KBM-7 (cell line): ENCODE results near the gene SUSD2.
"Not testable (repeated sequence)": the region's sequence is repeated elsewhere in the genome, so short reads cannot be mapped to it uniquely, and the experiment has no call there.

ENCODE experiments used
- DNase-seq: peaks from one replicate; pipeline ENCODE4 v3.0.0-alpha.2; 2015
- in situ Hi-C: fragments of 300-500 bp; cut with MboI; formaldehyde crosslinking; loops from 2 replicates; pipeline ENCODE4 v1.14.3; 2020; ENCODE audit warnings: low sequenced_read_pairs, low pct_unique_long_range_greater_than_20kb, mixed read lengths

The SUSD2 gene

DNA sequence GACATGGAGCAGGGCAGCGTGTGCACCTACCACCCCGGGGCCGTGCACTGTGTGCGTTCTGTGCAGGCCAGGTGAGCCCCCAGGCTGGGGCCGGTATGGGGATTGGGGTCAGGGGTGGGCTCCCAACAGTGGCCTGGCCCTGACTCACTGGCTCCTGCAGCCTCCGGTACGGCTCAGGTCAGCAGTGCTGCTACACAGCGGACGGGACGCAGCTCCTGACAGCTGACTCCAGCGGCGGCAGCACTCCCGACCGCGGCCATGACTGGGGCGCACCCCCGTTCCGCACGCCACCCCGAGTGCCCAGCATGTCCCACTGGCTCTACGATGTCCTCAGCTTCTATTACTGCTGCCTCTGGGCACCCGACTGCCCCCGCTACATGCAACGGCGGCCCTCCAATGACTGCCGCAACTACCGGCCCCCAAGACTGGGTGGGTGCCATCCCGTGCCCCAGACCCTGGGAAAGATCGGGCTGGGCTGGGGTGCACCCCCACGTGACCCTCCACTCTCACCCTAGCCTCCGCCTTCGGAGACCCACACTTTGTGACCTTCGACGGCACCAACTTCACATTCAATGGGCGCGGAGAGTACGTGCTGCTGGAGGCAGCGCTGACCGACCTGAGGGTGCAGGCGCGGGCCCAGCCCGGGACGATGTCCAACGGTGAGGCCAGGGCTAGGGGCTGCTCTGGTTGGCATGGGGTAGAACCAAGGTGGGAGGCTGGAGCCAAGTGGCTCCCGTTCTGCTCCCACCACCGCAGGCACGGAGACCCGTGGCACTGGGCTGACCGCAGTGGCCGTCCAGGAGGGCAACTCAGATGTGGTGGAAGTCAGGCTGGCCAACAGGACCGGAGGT lies 4.4 kb downstream of the SUSD2 start:
- in situ Hi-C loops = no loop called here
- no peak for DNase-seq

DNA sequence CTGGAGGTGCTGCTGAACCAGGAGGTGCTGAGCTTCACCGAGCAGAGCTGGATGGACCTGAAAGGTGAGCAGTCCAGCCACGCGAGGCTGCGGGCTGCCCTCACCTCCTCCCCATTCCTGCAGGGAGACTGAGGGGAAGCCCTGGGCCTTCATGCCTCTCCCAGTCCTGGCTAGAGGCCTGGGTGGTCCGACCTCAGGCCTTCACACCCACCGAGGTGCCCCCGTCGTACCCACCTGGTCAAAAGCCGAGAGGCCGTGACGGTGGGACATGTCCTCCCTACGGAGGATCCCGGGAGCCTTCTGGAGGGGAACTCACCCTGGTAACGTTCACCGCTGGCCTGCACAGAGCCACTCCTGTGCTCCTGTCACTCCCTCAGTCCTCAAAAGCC lies 5.1 kb downstream of the SUSD2 start:
- no peak for DNase-seq
- in situ Hi-C loops = no loop called here

DNA sequence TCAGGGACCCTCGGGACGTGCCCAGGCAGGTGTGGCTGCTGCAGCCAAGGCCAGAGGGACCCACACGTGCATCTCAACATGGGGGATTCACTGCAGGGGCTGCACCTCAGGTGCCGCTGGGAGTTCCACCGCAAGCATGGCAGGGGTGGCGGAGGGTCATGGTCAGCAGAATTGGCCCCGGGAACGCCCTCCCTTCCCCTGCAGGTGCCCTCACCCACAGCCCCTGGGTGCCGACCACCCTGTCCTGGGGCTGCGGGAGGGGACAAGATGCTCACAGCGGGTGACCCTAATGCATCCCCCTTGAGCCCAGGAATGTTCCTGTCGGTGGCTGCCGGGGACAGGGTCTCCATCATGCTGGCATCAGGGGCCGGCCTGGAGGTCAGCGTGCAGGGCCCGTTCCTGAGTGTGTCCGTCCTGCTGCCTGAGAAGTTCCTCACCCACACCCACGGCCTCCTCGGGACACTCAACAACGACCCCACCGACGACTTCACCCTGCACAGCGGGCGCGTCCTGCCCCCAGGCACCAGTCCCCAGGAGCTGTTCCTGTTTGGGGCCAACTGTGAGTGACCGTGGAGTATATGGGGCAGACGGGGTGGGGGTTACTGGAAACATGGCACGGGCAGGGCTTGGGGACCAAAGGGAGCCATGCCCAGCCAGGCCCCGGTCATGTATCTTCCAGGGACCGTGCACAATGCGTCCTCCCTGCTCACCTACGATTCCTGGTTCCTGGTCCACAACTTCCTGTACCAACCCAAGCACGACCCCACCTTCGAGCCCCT lies 5.8 kb downstream of the SUSD2 start:
- no peak for DNase-seq
- in situ Hi-C loops = no loop called here

DNA sequence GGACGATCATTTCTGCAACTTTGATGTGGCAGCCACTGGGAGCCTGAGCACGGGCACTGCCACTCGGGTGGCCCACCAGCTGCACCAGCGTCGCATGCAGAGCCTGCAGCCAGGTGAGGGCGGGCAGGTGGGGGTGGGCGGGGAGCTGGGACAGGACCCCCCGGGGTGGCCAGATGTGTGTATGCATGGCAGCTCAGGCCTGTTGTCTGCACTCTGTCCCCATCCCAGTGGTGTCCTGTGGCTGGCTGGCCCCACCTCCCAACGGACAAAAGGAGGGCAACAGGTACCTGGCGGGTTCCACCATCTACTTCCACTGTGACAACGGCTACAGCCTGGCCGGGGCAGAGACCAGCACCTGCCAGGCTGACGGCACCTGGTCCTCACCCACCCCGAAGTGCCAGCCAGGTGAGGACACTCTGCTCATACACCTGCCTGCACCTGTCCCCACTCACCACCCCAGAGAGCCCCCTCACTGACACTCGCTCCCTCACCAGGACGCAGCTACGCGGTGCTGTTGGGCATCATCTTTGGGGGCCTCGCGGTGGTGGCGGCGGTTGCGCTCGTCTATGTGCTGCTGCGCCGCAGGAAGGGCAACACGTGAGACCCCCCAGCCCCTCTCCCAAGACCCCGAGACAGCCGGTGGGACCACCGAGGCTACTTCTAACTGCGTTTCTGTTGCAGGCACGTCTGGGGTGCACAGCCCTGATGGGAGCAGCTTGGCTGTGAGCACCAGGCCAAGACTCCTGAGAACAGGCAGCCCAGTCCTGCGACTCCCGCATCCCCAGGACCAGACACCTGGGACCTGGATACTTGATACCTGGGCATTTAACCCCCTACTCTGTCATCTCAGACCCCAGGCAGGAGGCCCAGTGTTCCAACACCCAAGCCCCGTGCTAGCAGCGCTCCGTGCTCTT lies 6.7 kb downstream of the SUSD2 start:
- in situ Hi-C loops = no loop called here
- DNase-seq = no peak

DNA sequence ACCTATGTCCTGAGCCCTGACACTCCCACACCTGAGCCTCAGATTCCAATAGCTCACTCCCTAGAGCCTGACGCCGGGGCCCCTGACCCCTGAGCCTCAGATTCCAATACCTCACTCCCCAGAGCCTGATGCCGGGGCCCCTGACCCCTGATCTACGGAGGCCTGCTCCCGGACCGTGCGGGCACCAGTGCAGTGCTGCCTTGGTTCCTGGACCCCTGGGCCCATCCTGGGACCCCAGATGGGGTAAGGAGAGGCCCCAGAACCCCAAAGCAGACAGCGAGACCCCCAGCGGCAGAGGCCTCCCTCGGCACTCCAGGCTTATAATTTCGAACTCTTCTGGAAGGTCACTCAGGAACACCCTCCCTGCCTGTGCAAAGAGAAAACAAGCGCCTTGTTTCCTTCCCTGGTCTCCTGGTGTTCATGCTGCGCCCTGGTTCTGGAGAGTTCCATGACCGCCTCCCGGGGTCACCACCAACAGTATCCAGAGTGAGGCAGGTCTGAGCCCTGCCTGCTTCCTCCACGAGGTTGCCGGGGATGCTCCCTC lies 7.5 kb downstream of the SUSD2 start:
- no peak for DNase-seq
- in situ Hi-C loops = no loop called here

DNA sequence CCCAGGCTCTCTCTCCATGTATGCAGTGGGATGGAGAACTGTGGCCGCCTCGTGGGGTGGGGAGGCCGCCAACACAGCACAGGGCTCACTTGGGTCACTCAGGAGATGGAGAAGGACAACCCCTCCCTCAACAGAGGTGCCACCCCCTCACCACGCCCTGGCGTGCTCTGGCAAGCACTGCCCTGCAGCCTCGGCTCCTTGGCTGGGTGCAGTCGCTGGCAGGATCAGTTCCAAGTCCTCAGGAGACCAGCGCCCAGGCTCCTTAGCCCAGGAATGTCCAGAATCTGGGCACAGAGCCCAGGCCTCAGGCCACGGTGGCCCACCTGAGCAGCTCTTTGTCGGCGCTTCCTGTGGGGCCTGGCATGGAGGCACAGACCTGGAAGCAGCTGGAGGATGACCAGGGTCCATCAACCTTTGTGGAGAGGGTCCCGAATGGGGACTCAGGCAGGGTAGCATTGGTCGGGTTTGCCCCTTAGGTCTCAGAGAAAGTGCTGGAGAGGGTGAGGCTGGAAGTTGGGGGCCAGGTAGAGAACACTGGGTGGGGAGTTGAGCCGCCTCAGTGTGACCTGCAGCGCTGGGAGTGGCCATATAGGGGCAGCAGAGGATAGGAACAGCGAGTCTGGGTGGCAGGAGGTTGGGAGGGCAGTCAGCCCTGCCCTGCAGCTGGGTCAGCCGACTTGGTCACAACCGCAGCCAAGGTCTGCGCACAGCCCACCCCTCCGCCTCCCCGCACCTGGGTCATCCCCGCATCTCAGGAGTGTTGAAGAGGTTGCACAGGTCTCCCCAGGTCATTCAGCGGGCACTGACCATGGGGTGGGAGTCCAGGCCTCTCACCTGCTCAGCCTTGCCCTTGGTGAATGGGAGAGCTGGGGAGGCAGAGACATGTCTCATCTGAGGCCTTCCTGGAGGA lies 8.2 kb downstream of the SUSD2 start:
- peak; percentile 68 for DNase-seq
- in situ Hi-C loops = no loop called here

DNA sequence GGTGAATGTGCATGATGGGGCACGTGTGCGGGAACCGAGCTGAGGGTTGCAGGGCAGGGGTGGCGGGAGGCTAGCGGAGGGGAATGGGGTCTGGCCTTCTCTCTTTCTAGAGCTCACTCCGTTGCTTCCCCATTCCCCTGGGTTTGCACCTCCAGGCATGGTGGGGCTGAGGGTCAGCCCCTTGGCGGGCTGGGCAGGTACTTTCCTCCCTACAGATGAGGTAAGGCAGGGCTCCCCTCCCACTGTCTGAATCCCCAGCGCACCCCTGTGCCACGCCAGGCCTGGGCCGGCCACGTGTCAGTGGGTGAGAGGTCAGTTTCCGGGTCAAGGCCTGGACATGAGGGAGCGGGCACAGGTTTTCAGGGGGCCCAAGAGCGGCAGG lies 8.9 kb downstream of the SUSD2 start:
- in situ Hi-C loops = no loop called here
- DNase-seq = no peak

DNA sequence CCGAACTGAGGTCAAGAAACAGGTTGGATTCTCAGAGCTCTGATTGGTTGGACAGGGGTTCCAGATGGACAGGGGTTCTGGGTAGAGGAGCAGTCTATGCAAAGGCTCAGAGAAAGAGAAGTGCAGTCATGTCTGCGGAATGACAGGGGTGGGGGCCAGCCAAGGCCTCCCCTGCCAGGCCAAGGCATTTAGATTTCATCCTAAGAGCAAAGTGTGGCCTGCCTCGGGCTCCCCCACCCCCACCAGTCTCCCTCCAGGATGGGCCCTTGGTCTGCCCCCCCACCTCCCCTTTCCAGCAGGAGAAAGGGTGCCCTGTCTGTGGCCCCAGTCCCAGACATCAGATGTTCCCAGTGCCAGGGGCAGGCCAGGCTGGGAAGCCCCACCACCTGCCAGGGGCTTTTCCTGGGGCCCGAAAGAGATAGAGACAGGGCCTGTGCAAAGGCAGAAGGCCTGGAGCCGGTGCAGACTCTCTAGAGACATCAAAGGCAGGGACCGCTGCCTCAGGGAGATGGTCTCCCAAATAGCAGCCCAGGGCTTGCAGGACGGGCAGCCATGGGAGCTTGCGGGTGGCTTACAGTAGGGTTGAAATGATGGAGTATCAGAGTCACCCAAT lies 9.4 kb downstream of the SUSD2 start:
- in situ Hi-C loops = no loop called here
- no peak for DNase-seq

DNA sequence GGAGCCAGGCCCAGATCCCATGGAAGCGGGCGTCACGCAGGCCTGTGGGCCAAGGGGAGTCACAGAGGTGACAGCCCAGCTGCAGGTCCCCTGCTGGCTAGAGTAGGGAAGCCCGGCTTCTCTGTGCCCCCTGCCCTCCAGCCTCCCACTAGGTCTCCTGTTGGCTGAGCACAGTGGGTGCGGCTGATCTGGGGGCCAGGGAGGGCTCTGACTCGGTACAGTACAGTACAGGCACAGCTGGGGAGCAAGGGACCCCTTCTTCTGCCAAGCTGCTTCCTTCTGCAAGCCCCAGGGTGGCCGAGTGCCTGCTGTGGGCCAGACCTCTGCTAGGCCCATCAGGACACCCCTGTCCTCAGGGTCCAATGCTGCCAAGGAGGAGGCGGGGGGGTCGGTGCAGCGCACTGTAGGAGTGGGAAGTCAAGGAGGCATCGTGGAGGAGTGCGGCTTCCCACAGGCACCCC lies 10.1 kb downstream of the SUSD2 start:
- in situ Hi-C loops = no loop called here

DNA sequence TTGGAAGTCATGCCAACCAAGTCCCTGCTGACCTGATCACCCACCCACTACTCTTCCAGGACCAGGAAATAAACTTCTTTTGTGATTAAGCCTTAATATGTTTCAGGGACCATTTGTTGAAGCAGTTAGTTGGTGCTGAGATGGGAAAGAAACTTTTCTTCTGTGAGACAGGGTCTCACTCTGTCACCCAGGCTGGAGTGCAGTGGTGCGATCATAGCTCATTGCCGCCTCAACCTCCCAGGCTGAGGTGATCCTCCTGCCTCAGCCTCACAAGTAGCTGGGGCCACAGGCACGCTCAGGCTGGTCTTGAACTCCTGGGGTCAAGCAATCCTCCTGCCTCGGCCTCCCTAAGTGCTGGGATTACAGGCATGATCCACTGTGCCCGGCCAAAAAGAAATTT lies 10.6 kb downstream of the SUSD2 start:
- no peak for DNase-seq
- in situ Hi-C loops = no loop called here

More for the DNA sequence above, 10.1 kb downstream of the SUSD2 start:
- DNase-seq = no peak

DNA sequence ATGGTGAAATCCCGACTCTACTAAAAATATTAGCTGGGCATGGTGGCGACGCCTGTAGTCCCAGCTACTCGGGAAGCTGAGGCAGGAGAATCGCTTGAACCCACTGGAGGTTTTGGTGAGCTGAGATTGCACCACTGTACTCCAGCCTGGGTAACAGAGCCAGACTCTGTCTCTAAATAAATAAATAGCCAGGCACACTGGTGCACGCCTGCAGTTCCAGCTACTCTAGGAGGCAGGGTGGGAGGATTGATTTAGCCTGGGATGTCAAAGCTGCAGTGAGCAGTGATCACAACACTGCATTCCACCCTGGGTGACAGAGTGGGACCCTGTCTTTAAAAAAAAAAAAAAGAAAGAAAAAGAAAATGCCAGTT lies 17.4 kb downstream of the SUSD2 start:
- in situ Hi-C loops = no loop called here
- no peak for DNase-seq

DNA sequence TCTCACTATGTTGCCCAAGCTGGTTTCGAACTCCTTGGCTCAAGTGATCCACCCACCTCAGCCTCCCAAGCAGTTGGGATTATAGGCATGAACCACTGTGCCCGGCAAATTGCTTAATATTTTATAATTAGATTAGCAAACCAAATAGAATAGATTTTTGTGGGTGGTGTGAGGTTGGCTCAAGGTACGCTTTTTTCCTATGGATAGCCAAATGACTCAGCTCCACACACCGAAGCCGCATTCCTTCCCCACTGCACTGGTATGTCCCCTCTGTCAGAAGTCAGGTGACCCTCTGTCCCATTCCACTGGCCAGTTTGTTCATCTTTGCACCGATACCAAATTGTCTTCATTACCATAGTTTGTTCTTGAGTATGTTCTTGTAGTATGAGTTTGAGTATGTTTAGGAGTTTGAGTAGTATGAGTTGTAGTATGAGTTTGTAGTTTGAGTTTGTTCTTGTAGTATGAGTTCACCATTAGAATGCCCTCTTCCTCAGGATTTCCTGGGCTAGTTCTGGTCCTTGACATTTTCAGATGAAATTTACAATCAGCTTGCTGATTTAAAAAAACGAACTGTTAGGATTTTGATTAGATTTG lies 19.4 kb downstream of the SUSD2 start:
- in situ Hi-C loops = no loop called here
- DNase-seq = no peak

DNA sequence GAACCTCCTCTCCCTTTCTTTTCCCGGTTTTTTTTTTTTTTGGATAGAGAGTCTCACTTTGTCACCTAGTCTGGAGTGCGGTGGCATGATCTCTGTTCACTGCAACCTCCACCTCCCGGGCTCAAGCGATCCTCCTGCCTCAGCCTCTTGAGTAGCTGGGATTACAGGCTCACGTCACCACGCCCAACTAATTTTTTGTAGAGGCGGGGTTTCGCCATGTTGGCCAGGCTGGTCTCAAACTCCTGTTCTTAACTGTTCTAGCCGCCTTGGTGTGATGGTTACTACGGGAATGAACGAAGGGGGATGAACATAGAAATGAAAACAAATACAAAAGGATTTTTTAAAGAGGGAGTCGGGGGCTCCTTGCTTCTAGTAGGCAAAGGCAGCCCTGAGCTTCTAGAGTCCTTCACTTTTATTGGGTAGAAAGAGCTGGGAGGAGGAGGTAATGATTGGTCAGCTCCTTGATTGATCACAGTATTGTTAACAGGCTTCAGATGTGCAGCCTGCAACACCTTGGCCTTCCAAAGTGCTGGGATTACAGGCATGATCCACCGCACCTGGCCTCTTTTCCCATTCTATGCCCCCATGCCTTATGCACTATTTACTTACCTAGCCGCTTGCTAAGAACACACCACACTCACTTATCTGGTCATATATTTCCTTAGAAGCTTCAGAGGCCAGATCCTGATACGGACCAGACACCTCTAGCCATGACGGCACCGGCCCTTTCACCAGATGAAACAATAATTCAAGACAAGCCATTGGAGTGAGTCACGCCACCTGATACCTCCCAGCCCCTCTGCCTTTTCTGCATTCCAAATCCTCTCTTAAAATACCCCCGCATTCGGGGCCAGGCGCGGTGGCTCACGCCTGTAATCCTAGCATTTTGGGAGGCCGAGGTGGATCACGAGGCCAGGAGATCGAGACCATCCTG lies 20.7 kb downstream of the SUSD2 start:
- DNase-seq = no peak
- in situ Hi-C loops = no loop called here

DNA sequence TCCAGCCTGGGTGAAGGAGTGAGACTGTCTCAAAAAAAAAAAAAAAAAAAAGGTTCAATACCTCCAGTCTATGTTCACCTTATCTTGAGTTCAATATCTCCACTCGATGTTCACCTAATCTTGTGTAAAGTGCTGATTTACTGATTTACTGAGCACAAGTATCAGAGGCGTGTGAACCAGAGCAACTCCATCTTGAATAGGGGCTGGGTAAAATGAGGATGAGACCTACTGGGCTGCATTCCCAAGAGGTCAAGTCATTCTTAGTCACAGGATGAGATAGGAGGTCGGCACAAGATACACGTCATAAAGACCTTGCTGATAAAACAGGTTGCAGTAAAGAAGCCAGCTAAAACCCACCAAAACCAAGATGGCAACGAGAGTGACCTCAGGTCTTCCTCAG lies 22.6 kb downstream of the SUSD2 start:
- in situ Hi-C loops, DNase-seq: not testable (repeated sequence)

DNA sequence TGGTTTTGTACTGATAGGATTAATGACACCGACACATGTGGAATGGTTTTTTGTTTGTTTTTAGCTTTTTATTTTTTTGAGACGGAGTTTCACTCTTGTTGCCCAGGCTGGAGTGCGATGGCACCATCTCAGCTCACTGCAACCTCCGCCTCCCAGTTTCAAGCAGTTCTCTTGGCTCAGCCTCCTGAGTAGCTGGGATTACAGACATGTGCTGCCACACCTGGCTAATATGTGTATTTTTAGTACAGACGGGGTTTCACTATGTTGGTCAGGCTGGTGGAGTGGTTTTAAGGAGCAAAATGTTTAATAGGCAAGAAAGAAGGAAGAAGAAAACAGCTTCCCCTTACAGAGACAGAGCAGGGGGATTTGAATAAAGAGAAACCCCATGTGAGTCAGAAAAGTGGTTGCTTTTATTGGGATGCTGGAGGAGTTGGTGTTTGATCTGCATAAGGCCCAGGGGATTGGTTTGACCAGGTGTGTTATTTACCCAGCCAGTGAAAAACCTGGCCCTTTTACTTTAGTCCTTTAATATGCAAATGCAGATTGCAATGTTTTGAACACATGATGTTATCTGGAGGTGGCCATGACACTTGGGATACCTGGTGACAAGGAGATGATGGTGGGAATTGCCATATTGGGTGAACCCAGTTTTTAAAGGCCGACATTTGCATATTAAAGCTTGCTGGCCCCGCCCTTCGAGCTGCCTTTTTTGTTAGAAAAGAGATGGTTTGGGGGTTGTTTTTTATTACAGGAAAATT lies 24.3 kb downstream of the SUSD2 start:
- in situ Hi-C loops = no loop called here
- DNase-seq = peak; percentile 55
